Breast epithelium (tissue), 4 donors: ENCODE results near the gene FNDC11. TPM values are rescaled to one million over a fixed set of nuclear protein-coding genes. Genes with fewer than 3 reads are reported as not detected.
"Not testable (repeated sequence)": the region's sequence is repeated elsewhere in the genome, so short reads cannot be mapped to it uniquely, and the experiment has no call there.

Experiments
- DNase-seq, 2 donors: peaks; one replicate each; pipeline ENCODE4 v3.0.0-alpha.2; 2019; ENCODE audit warnings: low spot score in 2 of 2
- H3K27ac ChIP-seq, 2 donors: fragments of 200-600 bp; sonication (generic) in 1 of 2; one replicate each; pipeline ENCODE4 v1.5.1; 2016 to 2019; ENCODE audit warnings: mild to moderate bottlenecking in 1 of 2
- H3K27me3 ChIP-seq, 2 donors: fragments of 200-600 bp; sonication (generic) in 1 of 2; one replicate each; pipeline versions ENCODE4 v1.5.1 to v1.6.0; 2017 to 2019; ENCODE audit warnings: control low read depth in 1 of 2, mild to moderate bottlenecking in 1 of 2
- H3K36me3 ChIP-seq: fragments of 200-600 bp; one replicate; pipeline ENCODE4 v1.5.1; 2019
- H3K4me1 ChIP-seq, 2 donors: fragments of 200-600 bp; sonication (generic); one replicate each; pipeline ENCODE4 v1.5.1; 2016 to 2019; ENCODE audit warnings: control low read depth in 1 of 2
- H3K4me3 ChIP-seq, 3 donors: fragments of 200-600 bp; sonication (generic); 1 replicate in 2 of 3; 2 replicates in 1 of 3; pipeline ENCODE4 v1.5.1; 2016 to 2019; ENCODE audit warnings: mild to moderate bottlenecking in 3 of 3, moderate library complexity in 2 of 3
- H3K9me3 ChIP-seq, 2 donors: fragments of 200-600 bp; sonication (generic) in 1 of 2; one replicate each; pipeline ENCODE4 v1.5.1; 2016 to 2019; ENCODE audit warnings: control low read depth in 1 of 2
- POLR2A ChIP-seq: fragments of 450-650 bp; IDR thresholded peaks from one replicate; pipeline ENCODE4 v1.6.1; 2016; ENCODE audit warnings: antibody characterized with exemption, mild to moderate bottlenecking, moderate library complexity
- POLR2AphosphoS5 ChIP-seq, 3 donors: sonication (generic); formaldehyde crosslinking; IDR thresholded peaks; one replicate each; pipeline ENCODE4 v1.6.1; 2017; ENCODE audit warnings: antibody characterized with exemption in 3 of 3
- intact Hi-C: fragments of 100-400 bp; cut with DNase I; formaldehyde crosslinking; loops from one replicate; pipeline ENCODE4 v1.15.1; 2023; ENCODE audit warnings: low total_unique reads
- total RNA-seq, 3 donors: library from RNA; depleted of rRNA; stranded (reverse); fragments of >200 nt; gene quantifications; one replicate each; pipeline ENCODE4 v1.1.0, GENCODE V29; 2016
- TF ChIP-seq, protein P1 (sequence below), 3 donors: fragments of 450-650 bp; IDR thresholded peaks; one replicate each; pipeline ENCODE4 v1.5.1; 2016 to 2017; ENCODE audit warnings: antibody characterized with exemption in 3 of 3, mild to moderate bottlenecking in 3 of 3, moderate library complexity in 3 of 3

FNDC11 gene
- total RNA-seq, 3 donors from 2014 or later = 0.29 to 0.33 (median 0.32) TPM

DNA sequence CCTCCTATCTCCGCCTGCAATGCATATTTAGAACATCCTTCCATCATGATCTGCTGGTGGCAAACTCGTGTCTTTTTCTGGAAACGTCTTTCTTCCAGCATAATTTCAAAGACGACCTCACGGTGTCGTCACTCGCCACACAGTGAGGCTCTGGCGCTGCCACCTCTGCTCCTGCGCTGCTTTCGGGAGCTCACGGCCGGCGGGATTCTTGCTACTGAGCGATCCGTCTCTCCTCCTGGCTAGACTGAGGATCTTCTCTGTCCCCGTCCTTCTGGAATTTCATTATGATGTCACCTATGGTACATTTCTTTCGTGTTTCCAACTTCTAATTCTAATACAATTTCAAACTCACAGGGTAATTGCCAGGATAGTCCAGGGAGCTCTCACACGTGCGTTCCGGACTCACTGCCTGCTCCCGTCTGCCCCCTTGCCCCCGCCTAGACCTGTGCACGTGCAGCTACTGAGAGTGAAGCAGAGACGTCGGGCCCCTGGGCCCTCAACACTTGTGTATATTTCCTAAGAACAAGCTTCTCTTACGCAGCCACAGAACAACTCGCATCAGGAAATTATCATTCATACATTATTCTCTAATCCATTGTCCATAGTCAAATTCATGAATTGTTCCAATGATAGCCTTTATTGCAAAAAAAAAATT, 45.6 kb downstream of the FNDC11 start:
- H3K4me3 ChIP-seq = no peak overlapping the region

DNA sequence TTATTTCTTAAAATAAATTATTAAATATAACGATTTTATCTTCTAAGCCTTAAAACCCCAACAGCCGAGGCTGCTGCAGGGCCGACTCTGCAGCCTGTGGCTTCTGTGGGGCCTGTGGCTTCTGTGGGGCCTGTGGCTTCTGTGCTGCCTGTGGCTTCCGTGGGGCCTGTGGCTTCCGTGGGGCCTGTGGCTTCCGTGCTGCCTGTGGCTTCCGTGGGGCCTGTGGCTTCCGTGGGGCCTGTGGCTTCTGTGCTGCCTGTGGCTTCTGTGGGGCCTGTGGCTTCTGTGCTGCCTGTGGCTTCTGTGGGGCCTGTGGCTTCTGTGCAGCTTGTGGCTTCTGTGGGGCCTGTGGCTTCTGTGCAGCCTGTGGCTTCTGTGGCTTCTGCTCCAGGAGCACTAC, 47.7 kb downstream of the FNDC11 start:
- H3K9me3 ChIP-seq, H3K36me3 ChIP-seq, H3K27ac ChIP-seq, H3K4me3 ChIP-seq, H3K27me3 ChIP-seq, H3K4me1 ChIP-seq, DNase-seq, intact Hi-C loops: not testable (repeated sequence)

More for the DNA sequence above, 45.6 kb downstream of the FNDC11 start:
- Histone ChIP-seq H3K27ac (no peak overlapping the region), H3K9me3 (no peaks in the 10 kb centered on the region), H3K27me3 (no peaks in the 10 kb centered on the region), H3K4me1 (no peaks in the 10 kb centered on the region), H3K36me3 (no peaks in the 10 kb centered on the region)
- TF ChIP-seq POLR2AphosphoS5 (IDR thresholded peaks at IDR 0.05) (no peak), POLR2A (no peak)
- TF ChIP-seq, protein P1, sequence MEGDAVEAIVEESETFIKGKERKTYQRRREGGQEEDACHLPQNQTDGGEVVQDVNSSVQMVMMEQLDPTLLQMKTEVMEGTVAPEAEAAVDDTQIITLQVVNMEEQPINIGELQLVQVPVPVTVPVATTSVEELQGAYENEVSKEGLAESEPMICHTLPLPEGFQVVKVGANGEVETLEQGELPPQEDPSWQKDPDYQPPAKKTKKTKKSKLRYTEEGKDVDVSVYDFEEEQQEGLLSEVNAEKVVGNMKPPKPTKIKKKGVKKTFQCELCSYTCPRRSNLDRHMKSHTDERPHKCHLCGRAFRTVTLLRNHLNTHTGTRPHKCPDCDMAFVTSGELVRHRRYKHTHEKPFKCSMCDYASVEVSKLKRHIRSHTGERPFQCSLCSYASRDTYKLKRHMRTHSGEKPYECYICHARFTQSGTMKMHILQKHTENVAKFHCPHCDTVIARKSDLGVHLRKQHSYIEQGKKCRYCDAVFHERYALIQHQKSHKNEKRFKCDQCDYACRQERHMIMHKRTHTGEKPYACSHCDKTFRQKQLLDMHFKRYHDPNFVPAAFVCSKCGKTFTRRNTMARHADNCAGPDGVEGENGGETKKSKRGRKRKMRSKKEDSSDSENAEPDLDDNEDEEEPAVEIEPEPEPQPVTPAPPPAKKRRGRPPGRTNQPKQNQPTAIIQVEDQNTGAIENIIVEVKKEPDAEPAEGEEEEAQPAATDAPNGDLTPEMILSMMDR (IDR thresholded peaks at IDR 0.05) = no peak
- intact Hi-C loops = no loop called here
- DNase-seq = no peak

- no peak for DNase-seq
- intact Hi-C loops = no loop called here
- Histone ChIP-seq H3K4me3 (no peak overlapping the region), H3K9me3 (no peaks in the 10 kb centered on the region), H3K36me3 (no peaks in the 10 kb centered on the region), H3K4me1 (no peaks in the 10 kb centered on the region), H3K27ac (no peak overlapping the region), H3K27me3 (no peaks in the 10 kb centered on the region)
- TF ChIP-seq POLR2A (no peak), POLR2AphosphoS5 (IDR thresholded peaks at IDR 0.05) (no peak)
- TF ChIP-seq, protein P1 (IDR thresholded peaks at IDR 0.05) = no peak
Measured at GRCh38 chr20:63602321-63602720, 48.4 kb downstream of the FNDC11 start.

Other genes with a start within 250 kb of the FNDC11 start
- gene CHRNA4, start 192.8 kb upstream of the FNDC11 start, total RNA-seq = not detected
- not detected for gene KCNQ2, start 81.5 kb upstream of the FNDC11 start, total RNA-seq
- gene EEF1A2, start 55.1 kb upstream of the FNDC11 start, total RNA-seq = 10 to 100 TPM in 1 of 3 donors, 1 to 10 TPM in 1, under 1 TPM in 1; 0.48 to 20.6 (median 4.8) TPM
- gene PPDPF, start 33.4 kb upstream of the FNDC11 start, total RNA-seq = 100 to 1,000 TPM in 2 of 3 donors, 10 to 100 TPM in 1; 71.8 to 151 (median 133) TPM
- gene PTK6, start 16.8 kb upstream of the FNDC11 start, total RNA-seq = 1 to 10 TPM in 1 of 3 donors, under 1 TPM in 2; 0.16 to 2.3 (median 0.88) TPM
- gene SRMS, start 6.4 kb upstream of the FNDC11 start, total RNA-seq = under 1 TPM in 2 of 3 donors, not detected in 1; 0.59 to 0.66 TPM
- 10 to 100 TPM in 2 of 3 donors, 1 to 10 TPM in 1; 9.9 to 22.6 (median 20.3) TPM for gene HELZ2, start 20.1 kb downstream of the FNDC11 start, total RNA-seq
- 10 to 100 TPM in 2 of 3 donors, 1 to 10 TPM in 1; 6.6 to 11.0 (median 10.2) TPM for gene GMEB2, start 72.9 kb downstream of the FNDC11 start, total RNA-seq
- 10 to 100 TPM; 11.8 to 19.6 (median 17.7) TPM for gene STMN3, start 99.3 kb downstream of the FNDC11 start, total RNA-seq
- gene RTEL1, start 104.2 kb downstream of the FNDC11 start, total RNA-seq = 10 to 100 TPM; 12.5 to 22.3 (median 15.1) TPM
- gene TNFRSF6B, start 142.5 kb downstream of the FNDC11 start, total RNA-seq = 10 to 100 TPM in 1 of 3 donors, 1 to 10 TPM in 2; 2.8 to 40.0 (median 7.4) TPM
- 10 to 100 TPM; 30.7 to 41.0 (median 32.3) TPM for gene ARFRP1, start 153.8 kb downstream of the FNDC11 start, total RNA-seq
- gene ZGPAT, start 153.9 kb downstream of the FNDC11 start, total RNA-seq = 10 to 100 TPM; 17.6 to 26.9 (median 24.9) TPM
- 10 to 100 TPM in 2 of 3 donors, 1 to 10 TPM in 1; 7.0 to 16.7 (median 12.0) TPM for gene LIME1, start 182.5 kb downstream of the FNDC11 start, total RNA-seq
- 10 to 100 TPM; 22.9 to 58.9 (median 36.9) TPM for gene SLC2A4RG, start 185.6 kb downstream of the FNDC11 start, total RNA-seq